ENCODE results near the gene TRIM41. TPM values are rescaled to one million over a fixed set of nuclear protein-coding genes. Genes with fewer than 3 reads are reported as not detected.

TRIM41 gene
- total and polyA plus RNA-seq, 2 of the 13 experiments (the other 11 are each of a cell fraction or from before 2014, with no cell fraction given), result 10.2 to 16.7 TPM

GRCh38 chr5:181223058-181223728, at the start of gene TRIM41 (continued):
- TF ChIP-seq BRF2 (CRISPR knock-in tag; IDR thresholded peaks at IDR 0.05) (no peak; the same call in 1 of the 2 replicates), NFYB (CRISPR knock-in tag; IDR thresholded peaks at IDR 0.05) (no peak), ZNF580 (CRISPR knock-in tag; IDR thresholded peaks at IDR 0.05; ENCODE audit: borderline replicate concordance, low read depth) (peak; percentile 48; the same call in 1 of the 2 replicates), MYC (CRISPR knock-in tag; IDR thresholded peaks at IDR 0.05; ENCODE audit: borderline replicate concordance) (peak; percentile 66; the same call in 1 of the 2 replicates), ZNF510 (CRISPR knock-in tag; IDR thresholded peaks at IDR 0.05; ENCODE audit: low read depth) (peak; percentile 59; the same call in 1 of the 2 replicates), NRL (CRISPR knock-in tag; IDR thresholded peaks at IDR 0.05; ENCODE audit: borderline replicate concordance) (peak; percentile 32; the same call in 1 of the 2 replicates), EEA1 (CRISPR knock-in tag; IDR thresholded peaks at IDR 0.05; ENCODE audit: borderline replicate concordance) (no peak; the same call in 1 of the 2 replicates), RNF219 (CRISPR knock-in tag; IDR thresholded peaks at IDR 0.05) (no peak), GZF1 (CRISPR knock-in tag; IDR thresholded peaks at IDR 0.05) (no peak), MED13 (CRISPR knock-in tag; IDR thresholded peaks at IDR 0.05) (no peak), SNAI1 (CRISPR knock-in tag; IDR thresholded peaks at IDR 0.05; ENCODE audit: borderline replicate concordance) (no peak; the same call in 1 of the 2 replicates), RBFOX2 (IDR thresholded peaks at IDR 0.05; ENCODE audit: low read depth, low read length) (peak; percentile 99), ZNF292 (CRISPR knock-in tag; IDR thresholded peaks at IDR 0.05; ENCODE audit: borderline replicate concordance, low read depth) (no peak), MIXL1 (CRISPR knock-in tag; IDR thresholded peaks at IDR 0.05) (no peak; the same call in 1 of the 2 replicates), TBX2 (CRISPR knock-in tag; IDR thresholded peaks at IDR 0.05; ENCODE audit: borderline replicate concordance) (peak; percentile 82), IKZF4 (CRISPR knock-in tag; IDR thresholded peaks at IDR 0.05; ENCODE audit: borderline replicate concordance, low read depth, not compliant biosample characterization) (no peak), NFKB2 (CRISPR knock-in tag; IDR thresholded peaks at IDR 0.05; ENCODE audit: borderline replicate concordance) (peak; percentile 56; the same call in 1 of the 2 replicates), POLR2A (IDR thresholded peaks at IDR 0.05; ENCODE audit: insufficient read depth in 1 of 2, low read depth in 2 of 2, low read length in 2 of 2) (peak in 1 of 2 experiments; percentile 94; a peak in 2 of 4 replicates), RCOR2 (CRISPR knock-in tag; IDR thresholded peaks at IDR 0.05) (no peak), ZBTB26 (CRISPR knock-in tag; IDR thresholded peaks at IDR 0.05; ENCODE audit: borderline replicate concordance) (peak; percentile 14; the same call in 1 of the 2 replicates), HOXA7 (CRISPR knock-in tag; IDR thresholded peaks at IDR 0.05) (no peak), CENPBD1 (CRISPR knock-in tag; IDR thresholded peaks at IDR 0.05; ENCODE audit: borderline replicate concordance, low read depth) (no peak), ZNF740 (CRISPR knock-in tag; IDR thresholded peaks at IDR 0.05) (no peak; the same call in 1 of the 2 replicates), ZNF775 (CRISPR knock-in tag; IDR thresholded peaks at IDR 0.05; ENCODE audit: borderline replicate concordance) (no peak)
